Pancreas (tissue), 10 donors: ENCODE results near the gene CEP350. TPM values are rescaled to one million over a fixed set of nuclear protein-coding genes. Genes with fewer than 3 reads are reported as not detected.

Source experiments
- ATAC-seq, 4 donors: fragments of 200-7000 bp; cut with Tn5 transposase; one replicate each; pipeline versions ENCODE4 v1.8.0 to v1.9.1; 2020; ENCODE audit warnings: mild to moderate bottlenecking in 4 of 4, moderate library complexity in 4 of 4
- DNase-seq, 6 donors: peaks; one replicate each; pipeline ENCODE4 v3.0.0-alpha.2; 2020
- FAIRE-seq: peaks from 2 replicates; lab custom pipeline; 2012; peaks lifted over from hg19 to GRCh38; lab: Jason Lieb, UNC
- H3K27ac ChIP-seq, 4 donors: fragments of 200-600 bp; sonication (generic); 1 replicate in 3 of 4; 2 replicates in 1 of 4; pipeline versions ENCODE4 v1.5.0 to v1.8.0; 2020
- H3K27me3 ChIP-seq, 4 donors: fragments of 200-600 bp; one replicate each; pipeline ENCODE4 v1.8.0; 2021
- H3K36me3 ChIP-seq, 3 donors: fragments of 200-600 bp; sonication (generic) in 1 of 3; one replicate each; pipeline versions ENCODE4 v1.5.0 to v1.8.0; 2020 to 2021
- H3K4me1 ChIP-seq, 3 donors: fragments of 200-600 bp; one replicate each; pipeline ENCODE4 v1.8.0; 2021
- H3K4me3 ChIP-seq, 4 donors: fragments of 200-600 bp; sonication (generic) in 2 of 4; one replicate each; pipeline versions ENCODE4 v1.5.0 to v1.8.0; 2020 to 2021
- H3K9me3 ChIP-seq, 4 donors: fragments of 200-600 bp; one replicate each; pipeline ENCODE4 v1.8.0; 2021
- CTCF ChIP-seq, 4 donors: fragments of 200-600 bp; sonication (generic) in 3 of 4; IDR thresholded peaks; one replicate each; pipeline versions ENCODE4 v1.5.0 to v1.8.0; 2021; ENCODE audit warnings: antibody characterized with exemption in 4 of 4
- WGBS, 2 donors: extraction: QIAGEN DNeasy Blood & Tissue Kit; methylation state at CpG; one replicate each; pipeline ENCODE4 v1.1.7; 2013; 5-methylcytosine and 5-hydroxymethylcytosine counted together
- intact Hi-C, 3 donors: fragments of 100-400 bp; cut with DNase I; formaldehyde crosslinking; loops; one replicate each; pipeline versions ENCODE4 v1.11.1 to v1.14.2; 2022
- polyA plus RNA-seq, 2 donors: library from polyadenylated mRNA; stranded (reverse); fragments of 200-250 nt; gene quantifications; one replicate each; pipeline ENCODE4 v1.2.3, GENCODE V29; 2013
- total RNA-seq, 6 donors: library from RNA; stranded (reverse); fragmentation: NEBNext Ultra II Directional in 4 of 6; extraction: Animal tissue kit (Norgen Biotek cat#: 25700) in 4 of 6; gene quantifications; one replicate each; pipeline versions ENCODE4 v1.2.1 to v1.2.4, GENCODE V29; 2021 to 2023
- donor health status: healthy with polysubstance abuse.
- donor health status: DM: no; HTN: no; CAD: no; lungs with moderate emphysema.
- donor health status: DM: no; HTN: no; CAD: no.
- donor health status: control.
- donor health status: control.
- donor health status: Bipolar disorder and iron deficiency.
- donor health status: DM: yes; HTN: yes; CAD: no.
- donor health status: DM: no; HTN: no; CAD: no.
- donor health status: DM: no; HTN: no; CAD: no.
- donor health status: DM: yes; HTN: yes; CAD: no.

The CEP350 gene
- total and polyA plus RNA-seq, 8 donors, result 4.6 to 30.8 (median 21.4) TPM

GRCh38 chr1:180116964-180117763 lies 162.6 kb downstream of the CEP350 start:
- Histone ChIP-seq H3K36me3 (peaks cover 0 to 5% (median 3%) of the 10 kb centered on the region in 3 donors), H3K9me3 (no peaks in the 10 kb centered on the region), H3K4me1 (no peaks in the 10 kb centered on the region), H3K27me3 (no peaks in the 10 kb centered on the region), H3K27ac (no peak overlapping the region), H3K4me3 (no peak overlapping the region)
- WGBS, 2 donors, result 52 to 58% methylated on average over 14 of the region's 14 CpGs
- ATAC-seq, result peak in 2 of 4 donors; percentile 30 to 35
- no peak for DNase-seq
- TF ChIP-seq CTCF (IDR thresholded peaks at IDR 0.05), result no peak
- no peak for FAIRE-seq
- intact Hi-C loops, result loop anchor here in 1 of 3 donors (10.0 kb wide), 1 partner anchor 58 kb away; no protein-coding TSS in a partner anchor

DNA sequence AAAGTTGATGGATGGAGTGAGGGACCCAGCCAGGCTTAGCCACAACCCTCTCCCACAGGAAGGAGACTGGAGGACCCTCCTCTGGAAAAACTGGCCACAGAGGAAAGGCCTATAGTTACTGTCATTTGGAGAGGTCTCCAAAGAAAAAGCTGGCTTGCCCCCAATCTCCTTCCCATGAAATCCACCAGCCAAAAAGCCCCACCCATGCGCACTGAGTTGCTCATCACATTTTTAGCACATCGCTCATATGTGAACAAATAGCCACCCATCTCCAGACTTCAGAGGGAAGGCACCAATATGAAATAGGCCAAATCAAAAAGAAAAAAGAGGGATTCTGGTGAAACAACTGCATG lies 163.1 kb downstream of the CEP350 start:
- Histone ChIP-seq H3K4me3 (no peak overlapping the region), H3K36me3 (peaks cover 0 to 4% (median 0%) of the 10 kb centered on the region in 3 donors), H3K4me1 (no peaks in the 10 kb centered on the region), H3K9me3 (no peaks in the 10 kb centered on the region), H3K27ac (no peak overlapping the region), H3K27me3 (no peaks in the 10 kb centered on the region)
- no peak for DNase-seq
- no peak for TF ChIP-seq CTCF (IDR thresholded peaks at IDR 0.05)
- 97% methylated on average over 2 of the region's 2 CpGs for WGBS, 2 donors
- ATAC-seq, result no peak
- no peak for FAIRE-seq
- intact Hi-C loops, result loop anchor here in 1 of 3 donors (10.0 kb wide), 1 partner anchor 57 kb away; no protein-coding TSS in a partner anchor

GRCh38 chr1:180119837-180120236 lies 165.2 kb downstream of the CEP350 start:
- 84 to 93% methylated on average over 2 of the region's 2 CpGs for WGBS, 2 donors
- Histone ChIP-seq H3K27ac (no peak overlapping the region), H3K36me3 (peaks cover 0 to 4% (median 0%) of the 10 kb centered on the region in 3 donors), H3K27me3 (no peaks in the 10 kb centered on the region), H3K4me3 (no peak overlapping the region), H3K9me3 (no peaks in the 10 kb centered on the region), H3K4me1 (no peaks in the 10 kb centered on the region)
- no peak for TF ChIP-seq CTCF (IDR thresholded peaks at IDR 0.05)
- ATAC-seq, result no peak
- intact Hi-C loops, result loop anchor here in 1 of 3 donors (10.0 kb wide), 1 partner anchor 55 kb away; no protein-coding TSS in a partner anchor
- no peak for DNase-seq
- FAIRE-seq, result no peak

DNA sequence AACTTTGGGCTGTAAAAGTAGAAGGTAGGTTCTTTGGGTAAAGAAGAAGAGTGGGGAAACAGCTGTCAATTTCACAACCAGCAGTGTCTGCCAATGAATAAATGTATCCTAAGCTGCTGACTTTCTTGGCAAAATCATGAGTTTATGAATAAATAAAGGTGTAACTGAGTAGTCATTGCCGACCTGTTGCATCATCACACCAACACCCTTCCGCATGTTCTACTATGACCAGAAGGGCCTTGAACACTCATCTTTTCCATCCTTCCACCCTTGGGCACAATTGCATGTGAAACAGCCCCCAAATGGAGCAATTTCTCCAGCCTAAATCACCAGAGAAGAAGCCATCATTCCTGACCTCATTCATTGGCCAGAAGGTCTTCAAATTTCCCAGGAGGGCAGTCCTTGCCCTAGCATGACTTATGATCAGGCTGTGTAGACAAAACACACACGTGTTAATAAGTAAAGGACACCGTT lies 168.9 kb downstream of the CEP350 start:
- Histone ChIP-seq H3K27me3 (no peaks in the 10 kb centered on the region), H3K4me1 (no peaks in the 10 kb centered on the region), H3K4me3 (no peak overlapping the region), H3K36me3 (no peaks in the 10 kb centered on the region), H3K27ac (no peak overlapping the region), H3K9me3 (no peaks in the 10 kb centered on the region)
- ATAC-seq, result no peak
- intact Hi-C loops, result no loop called here
- WGBS, 2 donors, result 81% methylated on average over 4 of the region's 4 CpGs
- FAIRE-seq, result no peak
- peak in 1 of 6 donors; percentile 25 for DNase-seq
- TF ChIP-seq CTCF (IDR thresholded peaks at IDR 0.05), result no peak

DNA sequence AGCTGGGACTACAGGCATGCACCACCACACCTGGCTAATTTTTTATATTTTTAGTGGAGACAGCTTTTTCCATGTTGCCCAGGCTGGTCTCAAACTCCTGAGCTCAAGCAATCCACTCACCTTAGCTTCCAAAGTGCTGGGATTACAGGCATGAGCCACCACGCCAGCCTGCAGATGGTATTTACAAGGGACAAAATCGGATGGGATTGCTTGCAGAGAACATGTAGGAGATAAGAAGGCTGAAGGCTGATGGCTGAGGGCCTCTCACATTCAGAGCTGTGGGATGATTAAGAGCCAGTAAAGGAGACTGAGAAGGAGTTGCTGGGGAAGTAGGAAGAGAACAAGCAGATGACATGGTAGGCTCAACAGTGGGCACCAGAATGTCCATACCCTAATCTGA lies 176.0 kb downstream of the CEP350 start:
- Histone ChIP-seq H3K36me3 (no peaks in the 10 kb centered on the region), H3K4me1 (no peaks in the 10 kb centered on the region), H3K27ac (no peak overlapping the region), H3K27me3 (no peaks in the 10 kb centered on the region), H3K9me3 (no peaks in the 10 kb centered on the region), H3K4me3 (no peak overlapping the region)
- no peak for ATAC-seq
- no peak for FAIRE-seq
- no peak for DNase-seq
- WGBS, 2 donors, result 74 to 79% methylated on average over 2 of the region's 2 CpGs
- intact Hi-C loops, result no loop called here
- no peak for TF ChIP-seq CTCF (IDR thresholded peaks at IDR 0.05)
